HG03064 (cell line): Measurements from ENCODE around the gene AKAP13.
"Not testable (repeated sequence)": the region's sequence is repeated elsewhere in the genome, so short reads cannot be mapped to it uniquely, and the experiment has no call there.

ENCODE experiments used
- ATAC-seq: cut with Tn5 transposase; IDR thresholded peaks from one replicate; pipeline ENCODE4 v1.9.1; 2021; ENCODE audit warnings: low read depth; ENCODE audit not compliant: unreplicated experiment

AKAP13 gene

GRCh38 chr15:85793641-85794597, 413.5 kb downstream of the AKAP13 start:
- ATAC-seq: peak; percentile 39

GRCh38 chr15:85794598-85795336, 414.4 kb downstream of the AKAP13 start, which contains the start of gene KLHL25:
Gene KLHL25, minus strand, starts transcription at chr15:85794925. Its CDS starts 25,115 bp downstream, at chr15:85769810.
- peak; percentile 99 for ATAC-seq

GRCh38 chr15:85795337-85796305, 415.2 kb downstream of the AKAP13 start:
- ATAC-seq: peak; percentile 2

- not testable (repeated sequence) for ATAC-seq
Measured at GRCh38 chr15:85796371-85796770, 416.0 kb downstream of the AKAP13 start.
